Activated naive CD8-positive, alpha-beta T cell treated with anti-CD3 and anti-CD28 coated beads, Interleukin-2, amount 50 U/mL, for 16 hours (primary cell): ENCODE data around the gene NRP2.

ENCODE experiments used
- DNase-seq: peaks from one replicate; pipeline ENCODE4 v3.0.0-alpha.2; 2020; ENCODE audit warnings: low read depth, low spot score

NRP2 gene

DNA sequence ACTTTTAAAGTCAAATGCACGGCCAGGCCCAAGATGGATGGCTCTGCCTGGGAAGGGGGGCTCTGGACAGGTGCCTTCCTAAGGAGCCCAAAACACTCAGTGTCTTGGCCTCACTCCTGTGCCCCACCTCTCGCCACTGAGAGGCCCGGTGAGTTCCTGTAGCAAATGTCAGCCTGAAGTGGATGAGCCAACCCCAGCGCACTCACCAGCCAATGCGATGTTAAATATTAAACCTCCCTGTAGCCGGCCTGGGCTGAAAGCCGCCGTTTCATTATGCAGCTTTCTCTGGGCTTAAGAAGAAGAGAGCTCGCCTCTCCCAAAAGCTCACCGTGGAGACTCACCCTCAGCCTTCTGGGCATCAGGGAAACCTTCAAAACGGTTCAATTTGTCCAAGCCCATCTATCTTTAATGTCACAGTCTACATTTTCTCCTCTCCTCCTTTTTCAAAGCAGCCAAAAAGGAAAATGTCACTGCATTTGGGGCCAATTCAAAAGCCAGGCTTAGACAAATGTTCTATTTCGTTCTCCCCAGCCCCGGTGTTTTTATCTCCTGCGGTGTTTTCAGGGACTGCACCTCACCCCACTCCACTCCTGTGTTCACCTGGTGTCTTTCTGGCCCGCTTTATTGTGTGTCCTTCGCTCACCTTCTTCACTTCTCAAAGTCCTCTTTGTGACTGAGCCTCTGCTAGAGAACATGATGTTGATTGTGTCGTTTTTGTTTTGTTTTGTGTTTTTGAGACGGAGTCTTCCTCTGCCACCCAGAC is 124.0 kb downstream of the NRP2 start:
- DNase-seq, result no peak

- no peak for DNase-seq
Observed at GRCh38 chr2:205807229-205807628, 124.9 kb downstream of the NRP2 start.

DNA sequence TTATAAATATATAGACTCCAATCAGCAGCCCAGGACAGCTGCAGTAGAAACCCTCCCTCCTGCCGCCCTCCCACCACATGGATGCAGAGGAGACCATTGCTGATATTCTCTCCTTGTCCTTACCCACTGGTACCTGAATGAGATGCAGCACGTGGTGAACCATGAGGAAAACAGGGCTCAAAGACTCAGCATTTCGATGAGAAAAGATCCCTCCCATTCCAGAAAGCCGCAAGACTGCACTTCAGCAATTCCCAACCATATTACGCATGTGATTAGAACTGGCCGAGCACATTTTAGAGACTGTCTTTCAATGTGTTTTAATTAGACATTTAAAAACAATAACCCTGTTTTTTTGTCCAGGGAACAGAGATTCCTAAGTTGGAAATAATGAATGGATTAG is 125.5 kb downstream of the NRP2 start:
- no peak for DNase-seq

DNA sequence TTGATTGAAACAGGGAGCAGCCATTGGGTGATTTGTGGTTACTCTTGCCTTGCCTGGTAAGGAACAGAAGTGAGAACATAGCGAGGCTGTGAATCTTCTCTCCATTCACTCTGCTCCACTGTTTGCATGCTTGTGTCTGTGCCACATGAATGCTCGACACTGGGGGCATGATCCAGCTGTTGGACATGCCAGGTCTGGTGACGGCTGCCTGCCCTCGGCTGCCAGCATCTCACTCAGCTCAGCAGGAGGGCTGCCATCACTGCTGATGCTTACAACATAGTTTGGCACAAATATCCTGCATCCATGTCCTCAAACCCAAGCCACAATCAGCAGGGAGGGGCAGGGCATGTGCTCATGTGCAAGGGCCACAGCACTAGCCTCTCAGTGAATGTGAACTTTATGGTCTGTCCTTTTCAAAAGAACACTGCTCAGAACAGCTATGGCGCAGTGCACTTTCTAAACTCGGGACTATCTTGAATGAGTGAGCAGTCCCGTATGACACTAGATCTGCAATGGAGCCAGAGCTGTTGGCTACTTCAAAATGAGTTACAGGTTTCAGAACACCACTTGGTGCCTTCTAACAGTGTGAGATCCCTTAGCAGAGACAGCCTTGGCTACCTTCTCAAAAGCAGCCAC is 126.3 kb downstream of the NRP2 start:
- DNase-seq, result no peak

DNA sequence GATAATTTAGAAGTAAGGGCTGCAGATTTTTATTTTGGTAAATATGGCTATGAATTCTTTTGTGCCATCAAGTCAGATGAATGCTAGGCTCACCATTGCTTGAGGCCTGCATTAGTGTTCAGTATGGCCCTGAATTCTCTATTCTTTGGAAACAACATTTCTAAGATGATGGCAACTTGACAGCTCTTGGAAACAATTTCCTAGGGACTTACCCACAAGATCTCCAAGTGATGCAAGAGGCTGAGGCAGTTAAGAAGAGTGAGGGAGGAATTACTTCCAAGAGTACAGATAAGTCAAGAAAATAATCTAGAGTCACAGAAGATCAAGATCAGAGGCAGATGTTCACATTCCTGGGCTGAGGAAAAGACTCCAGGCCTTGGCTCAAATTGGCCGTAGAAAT is 129.1 kb downstream of the NRP2 start:
- DNase-seq, result no peak

GRCh38 chr2:205814039-205814364 is 131.7 kb downstream of the NRP2 start:
- no peak for DNase-seq

DNA sequence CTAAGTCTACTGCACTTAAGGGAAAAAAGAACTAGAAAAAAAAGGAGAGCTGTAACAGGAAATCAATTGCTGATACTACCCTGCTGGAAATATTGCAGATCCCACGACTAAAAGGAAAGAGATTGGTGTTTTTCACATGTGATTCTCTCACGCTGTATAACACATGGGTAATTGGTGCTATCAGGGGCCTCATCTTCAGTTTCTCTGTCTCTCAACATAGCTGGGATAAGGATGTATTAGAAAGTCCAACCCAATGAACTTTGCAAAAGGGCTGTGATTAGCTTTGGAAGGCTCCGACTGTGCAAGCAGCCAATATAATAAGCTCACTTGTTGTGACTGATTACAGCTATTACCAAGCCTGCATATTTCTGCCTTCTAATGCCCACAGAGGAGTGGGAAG is 133.4 kb downstream of the NRP2 start:
- no peak for DNase-seq

- no peak for DNase-seq
Observed at GRCh38 chr2:205816268-205816667, 134.0 kb downstream of the NRP2 start.

DNA sequence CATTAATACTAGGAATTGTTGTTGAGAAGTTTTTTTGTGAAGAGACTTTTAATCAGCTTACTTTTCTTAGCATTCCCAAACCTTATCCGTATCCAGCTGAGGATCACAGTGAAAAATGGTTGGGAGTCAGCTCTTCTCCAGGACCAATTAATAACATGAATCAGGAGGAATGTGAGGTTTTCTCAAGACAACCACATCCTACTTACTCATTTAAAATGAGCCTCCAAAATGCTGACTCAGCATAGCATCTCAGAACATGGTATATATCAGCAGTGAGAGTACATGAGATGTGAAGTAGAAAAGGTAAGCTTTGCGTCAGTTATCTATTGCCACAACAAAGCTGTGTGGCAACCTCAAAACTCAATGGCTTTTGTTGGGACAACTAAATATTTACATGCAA is 140.3 kb downstream of the NRP2 start:
- no peak for DNase-seq

DNA sequence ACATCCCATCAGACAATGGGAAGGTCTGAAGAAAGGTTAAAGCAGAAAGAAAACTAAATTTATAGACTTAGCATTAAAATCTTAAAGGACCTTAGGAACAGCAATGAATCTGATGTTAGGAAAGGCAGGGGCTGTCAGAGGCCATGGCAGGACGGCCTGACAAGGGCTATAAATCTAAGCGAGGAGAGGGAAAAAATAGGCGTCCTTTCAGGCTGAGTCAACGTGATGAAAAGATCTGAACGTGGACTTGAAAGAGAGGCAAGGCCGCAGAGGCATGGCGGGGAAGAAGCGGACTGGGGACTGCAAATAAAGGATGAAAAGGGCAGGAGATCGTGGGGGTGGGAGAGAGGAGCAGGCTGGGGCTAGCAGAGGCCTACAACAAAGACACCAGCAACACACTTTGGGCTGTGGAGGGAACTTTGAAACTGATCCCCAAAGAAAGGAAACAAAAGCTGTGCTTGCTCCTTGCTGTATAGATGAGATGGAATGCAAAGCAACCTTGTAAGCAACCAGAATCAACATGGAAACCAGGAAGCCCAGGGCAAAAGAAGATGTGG is 145.6 kb downstream of the NRP2 start:
- DNase-seq, result no peak

- DNase-seq, result no peak
Observed at GRCh38 chr2:205833864-205834263, 151.6 kb downstream of the NRP2 start.

DNA sequence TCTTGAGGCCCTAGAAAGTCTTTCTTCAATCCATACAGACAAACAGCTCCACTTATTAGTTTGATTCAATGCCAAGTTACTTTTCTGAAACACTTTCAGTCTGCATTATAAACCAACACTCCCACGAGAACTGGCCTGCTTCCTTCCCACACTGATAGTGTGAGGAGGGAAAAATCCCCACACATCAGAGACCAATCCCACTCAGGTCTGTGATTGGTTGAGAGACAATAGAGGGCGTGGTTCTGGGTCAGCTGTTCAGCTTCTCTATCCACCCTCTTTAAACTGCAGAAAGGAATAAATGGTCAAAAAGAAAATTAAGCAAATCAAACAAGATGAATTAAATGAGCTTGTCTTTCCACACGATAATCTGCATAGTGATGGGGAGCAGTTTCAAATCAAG is 152.5 kb downstream of the NRP2 start:
- no peak for DNase-seq

GRCh38 chr2:205835251-205835791 is 153.0 kb downstream of the NRP2 start:
- no peak for DNase-seq

DNA sequence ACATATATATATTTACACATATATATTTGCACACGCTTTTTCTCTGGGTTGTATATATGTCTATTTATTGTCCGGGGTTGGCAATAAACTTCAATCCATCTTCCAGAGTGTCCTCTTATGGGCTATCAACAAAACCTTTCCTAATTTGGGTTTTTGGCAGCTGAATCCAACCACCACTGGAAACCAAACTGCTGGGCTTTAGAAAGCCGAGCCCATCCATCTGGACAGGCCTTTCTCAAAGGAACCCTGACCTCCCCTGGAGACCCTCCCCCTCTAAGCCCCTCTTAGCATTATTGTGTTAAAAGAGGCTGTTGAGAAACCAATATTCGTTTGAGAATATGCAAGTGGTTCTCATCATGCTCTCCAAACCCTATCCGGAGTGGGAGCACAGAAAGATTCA is 153.6 kb downstream of the NRP2 start:
- no peak for DNase-seq

DNA sequence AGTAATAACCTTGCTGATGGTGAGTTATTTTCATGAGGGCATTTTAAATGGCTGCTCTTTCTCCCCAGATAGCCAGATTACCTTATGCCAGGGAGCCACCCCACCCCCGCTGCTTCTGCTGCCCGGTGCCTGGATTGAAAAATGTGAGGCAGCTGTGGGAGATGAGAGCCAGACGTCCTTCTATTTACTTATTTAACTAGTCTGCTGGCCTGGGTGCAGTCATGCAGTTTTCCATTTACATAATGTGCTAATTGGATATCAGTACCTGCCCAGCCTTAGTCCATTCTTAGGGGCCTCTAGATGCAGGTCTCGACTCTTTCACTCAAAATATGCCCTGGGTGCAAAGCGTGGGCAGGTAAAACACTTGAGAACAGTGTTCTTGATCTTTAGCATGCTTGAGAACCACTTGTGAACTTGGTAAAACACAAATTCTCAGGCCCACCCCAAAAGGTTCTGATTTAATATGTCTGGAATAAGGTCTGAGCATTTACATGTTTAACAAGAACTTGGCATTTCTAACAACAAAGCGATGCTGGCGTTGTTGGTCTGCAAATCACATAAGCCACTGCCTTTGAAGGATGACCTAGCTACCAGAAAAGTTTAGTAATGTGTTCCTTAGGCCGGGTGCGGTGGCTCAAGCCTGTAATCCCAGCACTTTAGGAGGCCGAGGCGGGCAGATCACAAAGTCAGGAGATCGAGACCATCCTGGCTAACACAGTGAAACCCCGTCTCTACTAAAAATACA is 154.3 kb downstream of the NRP2 start:
- DNase-seq, result no peak

DNA sequence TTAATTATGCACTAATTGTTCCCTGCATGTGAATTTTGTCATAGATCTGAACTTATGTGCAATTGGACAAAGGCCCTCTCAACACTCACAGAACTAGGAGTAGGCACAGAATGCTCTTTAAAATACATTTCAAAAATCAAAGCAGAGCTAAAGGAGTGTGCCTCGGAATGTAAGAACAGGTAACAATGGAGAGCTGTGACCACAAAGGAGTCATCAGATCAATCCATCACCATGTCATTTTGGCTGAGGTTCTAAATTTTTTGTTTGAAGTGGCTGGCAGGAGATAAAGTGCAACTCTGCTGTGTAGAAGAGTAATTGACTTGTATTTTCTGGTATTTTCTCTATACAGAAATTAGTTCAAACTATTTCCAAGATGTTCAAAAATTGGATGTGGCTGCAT is 155.4 kb downstream of the NRP2 start:
- DNase-seq, result no peak

- DNase-seq, result no peak
Observed at GRCh38 chr2:205845446-205845845, 163.1 kb downstream of the NRP2 start.
